A549 (cell line): ENCODE data around the gene CLDN4. TPM values are rescaled to one million over a fixed set of nuclear protein-coding genes. Genes with fewer than 3 reads are reported as not detected.

ENCODE experiments used
- ATAC-seq, 2 experiments: fragments of 200-7000 bp in 1 of 2; fragments of >200 bp in 1 of 2; cut with Nextera tagmentation in 1 of 2; cut with Tn5 transposase in 1 of 2; 3 replicates each; pipeline versions ENCODE4 v1.8.0 to v1.9.1; 2018 to 2020; ENCODE audit warnings: mild to moderate bottlenecking in 1 of 2, moderate library complexity in 1 of 2
- CTCF ChIA-PET: fragments of 300-600 bp; sonication (Branson Sonifier 250); formaldehyde crosslinking; extraction: SDS; loops from one replicate; lab custom pipeline; 2021; ENCODE audit warnings: antibody characterized with exemption, inconsistent platforms; lab: Yijun Ruan, JAX
- POLR2A ChIA-PET: fragments of 350-600 bp; formaldehyde crosslinking; extraction: SDS; loops from one replicate; lab custom pipeline; 2021; ENCODE audit warnings: antibody characterized with exemption, inconsistent platforms; lab: Yijun Ruan, JAX
- DNase-seq, 2 experiments: peaks; one replicate each; pipeline versions ENCODE4 v3.0.0 to v3.0.0-alpha.2; 2011 to 2016; ENCODE audit warnings: low read depth in 1 of 2, low spot score in 1 of 2
- FAIRE-seq: peaks from 2 replicates; lab custom pipeline; 2011; peaks lifted over from hg19 to GRCh38; lab: Jason Lieb, UNC
- H3K27ac ChIP-seq, 2 experiments: fragments of >200 bp; sonication (Bioruptor Twin); formaldehyde crosslinking; 3 replicates each; pipeline ENCODE4 v1.5.1; 2016 to 2017
- H3K4me1 ChIP-seq: fragments of >200 bp; sonication (Bioruptor Twin); formaldehyde crosslinking; 3 replicates; pipeline ENCODE4 v1.6.1; 2016
- H3K4me2 ChIP-seq: fragments of >200 bp; sonication (Bioruptor Twin); formaldehyde crosslinking; 3 replicates; pipeline ENCODE4 v1.6.1; 2016
- H3K4me3 ChIP-seq: fragments of >200 bp; sonication (Bioruptor Twin); formaldehyde crosslinking; 3 replicates; pipeline ENCODE4 v1.5.1; 2016
- H3K9me3 ChIP-seq: fragments of >200 bp; sonication (Bioruptor Twin); formaldehyde crosslinking; 3 replicates; pipeline ENCODE4 v1.6.1; 2016
- BHLHE40 ChIP-seq: IDR thresholded peaks from 2 replicates; pipeline ENCODE4 v1.6.1; 2012; ENCODE audit warnings: low read depth, low read length, inconsistent platforms
- CEBPB ChIP-seq, 2 experiments: fragments of >200 bp in 1 of 2; sonication (Bioruptor Twin) in 1 of 2; formaldehyde crosslinking in 1 of 2; IDR thresholded peaks; 2 replicates each; pipeline ENCODE4 v1.6.1; 2012 to 2016
- CHD2 ChIP-seq: fragments of 150-350 bp; IDR thresholded peaks from 2 replicates; pipeline ENCODE4 v1.6.1; 2014; ENCODE audit warnings: low read length; ENCODE audit not compliant: partially characterized antibody
- CHD4 ChIP-seq: fragments of 200-600 bp; sonication (generic); IDR thresholded peaks from 2 replicates; pipeline ENCODE4 v1.6.1; 2016; ENCODE audit warnings: antibody characterized with exemption, mild to moderate bottlenecking, borderline replicate concordance
- EHMT2 ChIP-seq: fragments of 200-600 bp; sonication (generic); IDR thresholded peaks from 2 replicates; pipeline ENCODE4 v1.6.1; 2016; ENCODE audit warnings: antibody characterized with exemption, low read depth, mild to moderate bottlenecking, moderate library complexity
- EP300 ChIP-seq, 2 experiments: fragments of >200 bp; sonication (Bioruptor Twin); formaldehyde crosslinking; IDR thresholded peaks; 2 replicates in 1 of 2; 3 replicates in 1 of 2; pipeline ENCODE4 v1.6.1; 2016 to 2017
- ESRRA ChIP-seq: fragments of 150-350 bp; IDR thresholded peaks from 2 replicates; pipeline ENCODE4 v1.6.1; 2014; ENCODE audit warnings: mild to moderate bottlenecking, low read length, borderline replicate concordance
- GATA3 ChIP-seq: IDR thresholded peaks from 2 replicates; pipeline ENCODE4 v1.6.1; 2012; ENCODE audit warnings: borderline replicate concordance
- HDAC2 ChIP-seq: fragments of 200-600 bp; sonication (generic); IDR thresholded peaks from 2 replicates; pipeline ENCODE4 v1.6.1; 2016
- HOXA7 ChIP-seq: fragments of 250-450 bp; sonication (Bioruptor Pico); IDR thresholded peaks from 2 replicates; pipeline ENCODE4 v1.5.0; 2020; ENCODE audit warnings: mild to moderate bottlenecking, moderate library complexity
- HOXB13 ChIP-seq: fragments of 250-450 bp; sonication (Bioruptor Pico); IDR thresholded peaks from 2 replicates; pipeline ENCODE4 v1.5.0; 2020; ENCODE audit warnings: low read depth, mild to moderate bottlenecking, moderate library complexity
- KDM1A ChIP-seq: fragments of 200-600 bp; sonication (generic); IDR thresholded peaks from 2 replicates; pipeline ENCODE4 v1.6.1; 2016; ENCODE audit warnings: low read depth, mild to moderate bottlenecking
- KDM5A ChIP-seq: fragments of 200-600 bp; sonication (generic); IDR thresholded peaks from 2 replicates; pipeline ENCODE4 v1.6.1; 2016; ENCODE audit warnings: antibody characterized with exemption, mild to moderate bottlenecking
- NFE2L2 ChIP-seq: fragments of 150-350 bp; conservative IDR thresholded peaks from 2 replicates; pipeline ENCODE4 v1.6.1; 2014; ENCODE audit warnings: low read length
- NPAS2 ChIP-seq: fragments of 250-450 bp; sonication (Bioruptor Pico); IDR thresholded peaks from 2 replicates; pipeline ENCODE4 v1.8.0; 2022; ENCODE audit warnings: mild to moderate bottlenecking, moderate library complexity, borderline replicate concordance
- NR3C1 ChIP-seq: fragments of >200 bp; sonication (Bioruptor Twin); formaldehyde crosslinking; IDR thresholded peaks from 3 replicates; pipeline ENCODE4 v1.6.1; 2017
- RARB ChIP-seq: fragments of 250-450 bp; sonication (Bioruptor Pico); IDR thresholded peaks from 2 replicates; pipeline ENCODE4 v1.8.0; 2021; ENCODE audit warnings: mild to moderate bottlenecking, moderate library complexity
- RCOR1 ChIP-seq: fragments of 150-350 bp; IDR thresholded peaks from 2 replicates; pipeline ENCODE4 v1.6.1; 2014; ENCODE audit warnings: antibody characterized with exemption, low read length, low read depth
- RFX5 ChIP-seq: fragments of 450-650 bp; IDR thresholded peaks from 2 replicates; pipeline ENCODE4 v1.7.1; 2014; ENCODE audit warnings: antibody characterized with exemption, mild to moderate bottlenecking, moderate library complexity
- TFCP2L1 ChIP-seq: fragments of 250-450 bp; sonication (Bioruptor Pico); IDR thresholded peaks from 2 replicates; pipeline ENCODE4 v1.5.0; 2021; ENCODE audit warnings: mild to moderate bottlenecking
- ZC3H11A ChIP-seq: fragments of 450-650 bp; IDR thresholded peaks from 2 replicates; pipeline ENCODE4 v1.6.1; 2014; ENCODE audit warnings: antibody characterized with exemption, mild to moderate bottlenecking
- ZNF302 ChIP-seq: fragments of 250-450 bp; sonication (Bioruptor Pico); IDR thresholded peaks from 2 replicates; pipeline ENCODE4 v1.9.0; 2021; ENCODE audit warnings: inconsistent platforms, mild to moderate bottlenecking, moderate library complexity
- ZSCAN20 ChIP-seq: fragments of 250-450 bp; sonication (Bioruptor Pico); IDR thresholded peaks from 2 replicates; pipeline ENCODE4 v1.8.0; 2022; ENCODE audit warnings: mild to moderate bottlenecking, moderate library complexity
- WGBS: methylation state at CpG from one replicate; pipeline ENCODE4 v1.1.6; 2017; ENCODE audit errors: missing lambda C conversion rate; 5-methylcytosine and 5-hydroxymethylcytosine counted together
- polyA plus RNA-seq, 4 experiments: library from polyadenylated mRNA; depleted of rRNA in 3 of 4; stranded (reverse); fragments of >200 nt; fragmentation: RNase III in 1 of 4; extraction: RNeasy Plus Mini Kit Qiagen cat#74134 plus additional on column Dnase treatment in 1 of 4; gene quantifications; 2 replicates in 3 of 4; 3 replicates in 1 of 4; pipeline ENCODE4 v1.2.3, GENCODE V29; 2011 to 2017
- TF ChIP-seq, protein P1 (sequence below): fragments of 200-600 bp; sonication (generic); IDR thresholded peaks from 2 replicates; pipeline ENCODE4 v1.6.1; 2016; ENCODE audit warnings: antibody characterized with exemption, mild to moderate bottlenecking, moderate library complexity
- TF ChIP-seq, protein P2 (sequence below): fragments of >200 bp; sonication (Bioruptor Twin); formaldehyde crosslinking; IDR thresholded peaks from 2 replicates; pipeline ENCODE4 v1.6.1; 2016
- TF ChIP-seq, protein P3 (sequence below): fragments of >200 bp; sonication (Bioruptor Twin); formaldehyde crosslinking; IDR thresholded peaks from 3 replicates; pipeline ENCODE4 v1.5.1; 2016
- TF ChIP-seq, protein P4 (sequence below): fragments of >200 bp; sonication (Bioruptor Twin); formaldehyde crosslinking; IDR thresholded peaks from 3 replicates; pipeline ENCODE4 v1.6.1; 2016
- TF ChIP-seq, protein P5 (sequence below): fragments of 450-650 bp; IDR thresholded peaks from 2 replicates; pipeline ENCODE4 v1.6.1; 2014; ENCODE audit warnings: antibody characterized with exemption
- TF ChIP-seq, protein P6 (sequence below): fragments of 150-350 bp; IDR thresholded peaks from 2 replicates; pipeline ENCODE4 v1.6.1; 2014; ENCODE audit warnings: low read depth, mild to moderate bottlenecking, low read length

The CLDN4 gene
- polyA plus RNA-seq, 2 of the 4 experiments (the other 2 are of a cell fraction) = 1.5 to 2.4 TPM

DNA sequence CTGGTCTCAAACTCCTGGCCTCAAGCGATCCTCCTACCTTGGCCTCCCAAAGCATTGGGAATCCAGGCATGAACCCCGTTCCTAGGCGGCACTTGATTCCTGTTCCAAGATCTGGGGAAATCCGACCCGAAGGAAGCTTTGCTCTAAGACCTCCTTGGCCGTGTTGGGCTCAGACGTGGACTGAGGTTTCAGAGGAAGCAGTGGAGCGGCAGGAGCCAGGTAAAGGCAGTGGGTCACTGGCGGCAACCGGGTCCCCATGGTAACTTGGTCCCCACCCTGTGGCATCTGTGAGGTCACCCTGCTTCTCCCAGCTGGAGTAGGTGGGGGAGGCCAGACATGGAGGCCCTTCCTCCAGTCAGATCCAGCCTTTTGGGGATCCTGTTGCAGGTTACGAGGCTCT lies 30.1 kb downstream of the CLDN4 start, which contains the start of gene TMEM270:
Gene TMEM270 (plus strand): TSS at position 301 of the 400 bp plus-strand sequence. CDS start 36 bp downstream, at position 337.
- Histone ChIP-seq H3K4me2 (no peak within 1 kb of the TSS), H3K4me3 (no peak within 1 kb of the TSS)
- TF ChIP-seq HDAC2 (no peak), NFE2L2 (no peak), ZSCAN20 (CRISPR knock-in tag) (no peak), HOXA7 (CRISPR knock-in tag) (no peak), RCOR1 (no peak), KDM5A (no peak), CHD4 (no peak), GATA3 (no peak), KDM1A (no peak), NR3C1 (no peak), TFCP2L1 (CRISPR knock-in tag) (no peak), HOXB13 (CRISPR knock-in tag) (no peak), CHD2 (no peak), ESRRA (no peak)
- TF ChIP-seq, protein P1, sequence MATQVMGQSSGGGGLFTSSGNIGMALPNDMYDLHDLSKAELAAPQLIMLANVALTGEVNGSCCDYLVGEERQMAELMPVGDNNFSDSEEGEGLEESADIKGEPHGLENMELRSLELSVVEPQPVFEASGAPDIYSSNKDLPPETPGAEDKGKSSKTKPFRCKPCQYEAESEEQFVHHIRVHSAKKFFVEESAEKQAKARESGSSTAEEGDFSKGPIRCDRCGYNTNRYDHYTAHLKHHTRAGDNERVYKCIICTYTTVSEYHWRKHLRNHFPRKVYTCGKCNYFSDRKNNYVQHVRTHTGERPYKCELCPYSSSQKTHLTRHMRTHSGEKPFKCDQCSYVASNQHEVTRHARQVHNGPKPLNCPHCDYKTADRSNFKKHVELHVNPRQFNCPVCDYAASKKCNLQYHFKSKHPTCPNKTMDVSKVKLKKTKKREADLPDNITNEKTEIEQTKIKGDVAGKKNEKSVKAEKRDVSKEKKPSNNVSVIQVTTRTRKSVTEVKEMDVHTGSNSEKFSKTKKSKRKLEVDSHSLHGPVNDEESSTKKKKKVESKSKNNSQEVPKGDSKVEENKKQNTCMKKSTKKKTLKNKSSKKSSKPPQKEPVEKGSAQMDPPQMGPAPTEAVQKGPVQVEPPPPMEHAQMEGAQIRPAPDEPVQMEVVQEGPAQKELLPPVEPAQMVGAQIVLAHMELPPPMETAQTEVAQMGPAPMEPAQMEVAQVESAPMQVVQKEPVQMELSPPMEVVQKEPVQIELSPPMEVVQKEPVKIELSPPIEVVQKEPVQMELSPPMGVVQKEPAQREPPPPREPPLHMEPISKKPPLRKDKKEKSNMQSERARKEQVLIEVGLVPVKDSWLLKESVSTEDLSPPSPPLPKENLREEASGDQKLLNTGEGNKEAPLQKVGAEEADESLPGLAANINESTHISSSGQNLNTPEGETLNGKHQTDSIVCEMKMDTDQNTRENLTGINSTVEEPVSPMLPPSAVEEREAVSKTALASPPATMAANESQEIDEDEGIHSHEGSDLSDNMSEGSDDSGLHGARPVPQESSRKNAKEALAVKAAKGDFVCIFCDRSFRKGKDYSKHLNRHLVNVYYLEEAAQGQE = no peak
- TF ChIP-seq, protein P2, sequence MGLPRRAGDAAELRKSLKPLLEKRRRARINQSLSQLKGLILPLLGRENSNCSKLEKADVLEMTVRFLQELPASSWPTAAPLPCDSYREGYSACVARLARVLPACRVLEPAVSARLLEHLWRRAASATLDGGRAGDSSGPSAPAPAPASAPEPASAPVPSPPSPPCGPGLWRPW = no peak
- TF ChIP-seq, protein P3, sequence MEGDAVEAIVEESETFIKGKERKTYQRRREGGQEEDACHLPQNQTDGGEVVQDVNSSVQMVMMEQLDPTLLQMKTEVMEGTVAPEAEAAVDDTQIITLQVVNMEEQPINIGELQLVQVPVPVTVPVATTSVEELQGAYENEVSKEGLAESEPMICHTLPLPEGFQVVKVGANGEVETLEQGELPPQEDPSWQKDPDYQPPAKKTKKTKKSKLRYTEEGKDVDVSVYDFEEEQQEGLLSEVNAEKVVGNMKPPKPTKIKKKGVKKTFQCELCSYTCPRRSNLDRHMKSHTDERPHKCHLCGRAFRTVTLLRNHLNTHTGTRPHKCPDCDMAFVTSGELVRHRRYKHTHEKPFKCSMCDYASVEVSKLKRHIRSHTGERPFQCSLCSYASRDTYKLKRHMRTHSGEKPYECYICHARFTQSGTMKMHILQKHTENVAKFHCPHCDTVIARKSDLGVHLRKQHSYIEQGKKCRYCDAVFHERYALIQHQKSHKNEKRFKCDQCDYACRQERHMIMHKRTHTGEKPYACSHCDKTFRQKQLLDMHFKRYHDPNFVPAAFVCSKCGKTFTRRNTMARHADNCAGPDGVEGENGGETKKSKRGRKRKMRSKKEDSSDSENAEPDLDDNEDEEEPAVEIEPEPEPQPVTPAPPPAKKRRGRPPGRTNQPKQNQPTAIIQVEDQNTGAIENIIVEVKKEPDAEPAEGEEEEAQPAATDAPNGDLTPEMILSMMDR = no peak
- TF ChIP-seq, protein P4, sequence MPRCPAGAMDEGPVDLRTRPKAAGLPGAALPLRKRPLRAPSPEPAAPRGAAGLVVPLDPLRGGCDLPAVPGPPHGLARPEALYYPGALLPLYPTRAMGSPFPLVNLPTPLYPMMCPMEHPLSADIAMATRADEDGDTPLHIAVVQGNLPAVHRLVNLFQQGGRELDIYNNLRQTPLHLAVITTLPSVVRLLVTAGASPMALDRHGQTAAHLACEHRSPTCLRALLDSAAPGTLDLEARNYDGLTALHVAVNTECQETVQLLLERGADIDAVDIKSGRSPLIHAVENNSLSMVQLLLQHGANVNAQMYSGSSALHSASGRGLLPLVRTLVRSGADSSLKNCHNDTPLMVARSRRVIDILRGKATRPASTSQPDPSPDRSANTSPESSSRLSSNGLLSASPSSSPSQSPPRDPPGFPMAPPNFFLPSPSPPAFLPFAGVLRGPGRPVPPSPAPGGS = no peak
- TF ChIP-seq, protein P5, sequence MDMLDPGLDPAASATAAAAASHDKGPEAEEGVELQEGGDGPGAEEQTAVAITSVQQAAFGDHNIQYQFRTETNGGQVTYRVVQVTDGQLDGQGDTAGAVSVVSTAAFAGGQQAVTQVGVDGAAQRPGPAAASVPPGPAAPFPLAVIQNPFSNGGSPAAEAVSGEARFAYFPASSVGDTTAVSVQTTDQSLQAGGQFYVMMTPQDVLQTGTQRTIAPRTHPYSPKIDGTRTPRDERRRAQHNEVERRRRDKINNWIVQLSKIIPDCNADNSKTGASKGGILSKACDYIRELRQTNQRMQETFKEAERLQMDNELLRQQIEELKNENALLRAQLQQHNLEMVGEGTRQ = no peak
- TF ChIP-seq, all 56 proteins: peak for 0
- ATAC-seq = no peak
- POLR2A ChIA-PET = no interaction called here
- 81% methylated on average over 10 of the region's 11 CpGs for WGBS
- H3K4me1 ChIP-seq = no peaks in the 10 kb centered on the region
- H3K27ac ChIP-seq = no peak within 1 kb of the TSS
- FAIRE-seq = no peak
- CTCF ChIA-PET = interaction anchor here (0.5 to 6.4 kb wide), 3 partner anchors 11 to 164 kb away, joined by 3 to 94 read pairs (median 4); no protein-coding TSS in a partner anchor
- no peaks in the 10 kb centered on the region for H3K9me3 ChIP-seq
- no peak for DNase-seq

DNA sequence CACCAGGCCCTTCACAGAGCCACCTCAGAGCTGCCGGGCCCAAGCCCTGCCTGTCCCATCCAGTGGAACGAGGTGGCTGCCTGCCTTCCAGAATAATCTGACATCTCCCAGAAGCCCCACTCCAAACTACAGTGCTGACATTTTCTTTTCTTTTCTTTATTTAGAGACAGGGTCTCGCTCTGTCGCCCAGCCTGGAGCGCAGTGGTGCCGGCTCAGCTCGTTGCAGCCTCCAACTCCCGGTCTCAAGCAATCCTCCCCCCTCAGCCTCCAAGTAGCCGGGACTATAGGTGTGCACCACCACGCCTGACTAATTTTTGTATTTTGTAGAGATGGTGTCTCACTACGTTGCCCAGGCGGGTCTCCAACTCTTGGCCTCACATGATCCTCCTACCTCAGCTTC lies 30.5 kb downstream of the CLDN4 start:
- H3K9me3 ChIP-seq = no peaks in the 10 kb centered on the region
- WGBS = 77% methylated on average over 12 of the region's 12 CpGs
- FAIRE-seq = no peak
- DNase-seq = no peak
- H3K27ac ChIP-seq = no peak overlapping the region
- CTCF ChIA-PET = interaction anchor here (0.5 to 6.4 kb wide), 3 partner anchors 11 to 164 kb away, joined by 3 to 94 read pairs (median 4); no protein-coding TSS in a partner anchor
- H3K4me1 ChIP-seq = no peaks in the 10 kb centered on the region
- ATAC-seq = no peak
- no peak overlapping the region for H3K4me3 ChIP-seq
- POLR2A ChIA-PET = no interaction called here
- H3K4me2 ChIP-seq = no peak overlapping the region
- no peak for TF ChIP-seq TFCP2L1 (CRISPR knock-in tag)
- no peak for TF ChIP-seq EHMT2
- no peak for TF ChIP-seq CEBPB (IDR thresholded peaks at IDR 0.05)
- no peak for TF ChIP-seq HDAC2
- no peak for TF ChIP-seq EP300 (IDR thresholded peaks at IDR 0.05)
- no peak for TF ChIP-seq ZC3H11A
- no peak for TF ChIP-seq ZNF302 (CRISPR knock-in tag)
- TF ChIP-seq KDM5A = no peak
- TF ChIP-seq, protein P6, sequence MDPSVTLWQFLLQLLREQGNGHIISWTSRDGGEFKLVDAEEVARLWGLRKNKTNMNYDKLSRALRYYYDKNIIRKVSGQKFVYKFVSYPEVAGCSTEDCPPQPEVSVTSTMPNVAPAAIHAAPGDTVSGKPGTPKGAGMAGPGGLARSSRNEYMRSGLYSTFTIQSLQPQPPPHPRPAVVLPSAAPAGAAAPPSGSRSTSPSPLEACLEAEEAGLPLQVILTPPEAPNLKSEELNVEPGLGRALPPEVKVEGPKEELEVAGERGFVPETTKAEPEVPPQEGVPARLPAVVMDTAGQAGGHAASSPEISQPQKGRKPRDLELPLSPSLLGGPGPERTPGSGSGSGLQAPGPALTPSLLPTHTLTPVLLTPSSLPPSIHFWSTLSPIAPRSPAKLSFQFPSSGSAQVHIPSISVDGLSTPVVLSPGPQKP = no peak
- TF ChIP-seq RFX5 = no peak
- TF ChIP-seq, protein P5 = no peak
- TF ChIP-seq KDM1A = no peak
- no peak for TF ChIP-seq BHLHE40
- no peak for TF ChIP-seq NPAS2 (CRISPR knock-in tag)
- no peak for TF ChIP-seq RARB (CRISPR knock-in tag)
- TF ChIP-seq NR3C1 = no peak
